Liver (tissue), 9 donors: ENCODE measurements around the gene TAGLN. TPM values are rescaled to one million over a fixed set of nuclear protein-coding genes. Genes with fewer than 3 reads are reported as not detected.

Experiments used
- DNase-seq: peaks from one replicate; pipeline ENCODE4 v3.0.0-alpha.2; 2017; ENCODE audit warnings: low spot score
- H3K27ac ChIP-seq, 2 donors: one replicate each; pipeline ENCODE4 v1.7.0; 2013; ENCODE audit warnings: inconsistent platforms in 2 of 2, low read length in 2 of 2, control low read depth in 1 of 2, low read depth in 1 of 2, mild to moderate bottlenecking in 1 of 2
- H3K27me3 ChIP-seq, 4 donors: one replicate each; pipeline versions ENCODE4 v1.6.1 to v1.7.0; 2013; ENCODE audit warnings: low read length in 3 of 4, inconsistent platforms in 1 of 4, mild to moderate bottlenecking in 1 of 4, moderate library complexity in 1 of 4; ENCODE audit not compliant: control insufficient read depth in 4 of 4, insufficient read depth in 4 of 4
- H3K36me3 ChIP-seq, 4 donors: one replicate each; pipeline versions ENCODE4 v1.6.1 to v1.7.0; 2013; ENCODE audit warnings: low read length in 3 of 4, mild to moderate bottlenecking in 3 of 4, low read depth in 1 of 4, moderate library complexity in 1 of 4; ENCODE audit not compliant: control insufficient read depth in 4 of 4, insufficient read depth in 3 of 4
- H3K4me1 ChIP-seq, 4 donors: one replicate each; pipeline versions ENCODE4 v1.6.1 to v1.7.0; 2013; ENCODE audit warnings: low read length in 3 of 4, mild to moderate bottlenecking in 3 of 4, moderate library complexity in 1 of 4; ENCODE audit not compliant: control insufficient read depth in 4 of 4, insufficient read depth in 4 of 4
- H3K4me3 ChIP-seq, 3 donors: one replicate each; pipeline versions ENCODE4 v1.6.1 to v1.7.0; 2013; ENCODE audit warnings: low read length in 3 of 3, control low read depth in 1 of 3, low read depth in 1 of 3, mild to moderate bottlenecking in 1 of 3
- H3K9ac ChIP-seq, 2 donors: one replicate each; pipeline ENCODE4 v1.7.0; 2013; ENCODE audit warnings: low read length in 2 of 2, mild to moderate bottlenecking in 2 of 2, moderate library complexity in 2 of 2, control low read depth in 1 of 2, low read depth in 1 of 2
- H3K9me3 ChIP-seq, 4 donors: one replicate each; pipeline versions ENCODE4 v1.6.1 to v1.7.0; 2013; ENCODE audit warnings: low read length in 3 of 4; ENCODE audit not compliant: control insufficient read depth in 4 of 4
- CTCF ChIP-seq: fragments of 150-350 bp; IDR thresholded peaks from 2 replicates; pipeline ENCODE4 v1.5.1; 2017; ENCODE audit warnings: improper control_type of control experiment, low read depth, low read length; ENCODE audit not compliant: missing input control
- EGR1 ChIP-seq, 2 donors: IDR thresholded peaks; 2 replicates each; pipeline ENCODE4 v1.6.1; 2016 to 2018; ENCODE audit warnings: antibody characterized with exemption in 2 of 2, low read depth in 2 of 2
- FOXA2 ChIP-seq: IDR thresholded peaks from 2 replicates; pipeline ENCODE4 v1.6.1; 2016; ENCODE audit warnings: antibody characterized with exemption
- GABPA ChIP-seq, 2 donors: IDR thresholded peaks in 1 of 2; conservative IDR thresholded peaks in 1 of 2; 2 replicates each; pipeline ENCODE4 v1.6.1; 2016; ENCODE audit warnings: antibody characterized with exemption in 2 of 2, mild to moderate bottlenecking in 1 of 2, moderate library complexity in 1 of 2
- HNF4A ChIP-seq, 2 donors: conservative IDR thresholded peaks; 2 replicates each; pipeline ENCODE4 v1.6.1; 2016; ENCODE audit warnings: antibody characterized with exemption in 2 of 2, mild to moderate bottlenecking in 2 of 2
- HNF4G ChIP-seq: IDR thresholded peaks from 2 replicates; pipeline ENCODE4 v1.6.1; 2016; ENCODE audit warnings: antibody characterized with exemption
- JUND ChIP-seq, 2 donors: IDR thresholded peaks; 2 replicates each; pipeline ENCODE4 v1.6.1; 2016; ENCODE audit warnings: antibody characterized with exemption in 2 of 2
- NR2F2 ChIP-seq: IDR thresholded peaks from 2 replicates; pipeline ENCODE4 v1.6.1; 2016; ENCODE audit warnings: antibody characterized with exemption
- RXRA ChIP-seq, 2 donors: IDR thresholded peaks; 2 replicates each; pipeline ENCODE4 v1.6.1; 2017 to 2018; ENCODE audit warnings: antibody characterized with exemption in 2 of 2, mild to moderate bottlenecking in 1 of 2
- SP1 ChIP-seq: IDR thresholded peaks from 2 replicates; pipeline ENCODE4 v1.6.1; 2018; ENCODE audit warnings: antibody characterized with exemption, mild to moderate bottlenecking
- WGBS: extraction: QIAGEN DNeasy Blood & Tissue Kit; methylation state at CpG from one replicate; pipeline ENCODE4 v1.1.7; 2013; 5-methylcytosine and 5-hydroxymethylcytosine counted together
- polyA plus RNA-seq, 2 donors: library from polyadenylated mRNA; stranded (reverse) in 1 of 2; unstranded in 1 of 2; fragments of 200-250 nt in 1 of 2; fragments of >200 nt in 1 of 2; fragmentation: Nextera tagmentation in 1 of 2; extraction: Ambion mirVana in 1 of 2; gene quantifications; one replicate each; pipeline versions ENCODE4 v1.2.1 to v1.2.3, GENCODE V29; 2013 to 2015
- total RNA-seq, 2 donors: library from RNA; depleted of rRNA; stranded (reverse); fragments of >200 nt; gene quantifications; one replicate each; pipeline ENCODE4 v1.2.3, GENCODE V29; 2014
- TF ChIP-seq, protein P1 (sequence below): IDR thresholded peaks from 2 replicates; pipeline ENCODE4 v1.6.1; 2016; ENCODE audit warnings: antibody characterized with exemption
- TF ChIP-seq, protein P2 (sequence below): IDR thresholded peaks from 2 replicates; pipeline ENCODE4 v1.6.1; 2016; ENCODE audit warnings: antibody characterized with exemption
- TF ChIP-seq, protein P3 (sequence below): IDR thresholded peaks from 2 replicates; pipeline ENCODE4 v1.6.1; 2016; ENCODE audit warnings: antibody characterized with exemption, mild to moderate bottlenecking
- TF ChIP-seq, protein P4 (sequence below): IDR thresholded peaks from 2 replicates; pipeline ENCODE4 v1.6.1; 2016; ENCODE audit warnings: antibody characterized with exemption
- donor health status: healthy.
- donor health status: healthy.
- donor health status: healthy.
- donor health status: healthy.
- donor health status: healthy.

The TAGLN gene
- total and polyA plus RNA-seq, 4 donors: 7.4 to 309 (median 96.2) TPM

- Histone ChIP-seq H3K4me1 (no peaks in the 10 kb centered on the region), H3K4me3 (no peak overlapping the region), H3K27me3 (no peaks in the 10 kb centered on the region), H3K9ac (no peak overlapping the region), H3K27ac (no peak overlapping the region), H3K36me3 (peaks cover 8 to 42% (median 30%) of the 10 kb centered on the region in 4 donors), H3K9me3 (no peaks in the 10 kb centered on the region)
- TF ChIP-seq RXRA (IDR thresholded peaks at IDR 0.05) (no peak), GABPA (IDR thresholded peaks at IDR 0.05 in 1 of 2, conservative IDR thresholded peaks at IDR 0.05 in 1 of 2) (no peak), HNF4G (no peak), SP1 (no peak), FOXA2 (no peak), EGR1 (IDR thresholded peaks at IDR 0.05; ENCODE audit: low read depth in 2 of 2) (no peak), NR2F2 (no peak), JUND (IDR thresholded peaks at IDR 0.05) (no peak), HNF4A (conservative IDR thresholded peaks at IDR 0.05) (no peak)
- TF ChIP-seq, protein P1, sequence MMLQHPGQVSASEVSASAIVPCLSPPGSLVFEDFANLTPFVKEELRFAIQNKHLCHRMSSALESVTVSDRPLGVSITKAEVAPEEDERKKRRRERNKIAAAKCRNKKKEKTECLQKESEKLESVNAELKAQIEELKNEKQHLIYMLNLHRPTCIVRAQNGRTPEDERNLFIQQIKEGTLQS: no peak
- TF ChIP-seq, protein P2, sequence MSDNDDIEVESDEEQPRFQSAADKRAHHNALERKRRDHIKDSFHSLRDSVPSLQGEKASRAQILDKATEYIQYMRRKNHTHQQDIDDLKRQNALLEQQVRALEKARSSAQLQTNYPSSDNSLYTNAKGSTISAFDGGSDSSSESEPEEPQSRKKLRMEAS: no peak
- TF ChIP-seq, protein P3, sequence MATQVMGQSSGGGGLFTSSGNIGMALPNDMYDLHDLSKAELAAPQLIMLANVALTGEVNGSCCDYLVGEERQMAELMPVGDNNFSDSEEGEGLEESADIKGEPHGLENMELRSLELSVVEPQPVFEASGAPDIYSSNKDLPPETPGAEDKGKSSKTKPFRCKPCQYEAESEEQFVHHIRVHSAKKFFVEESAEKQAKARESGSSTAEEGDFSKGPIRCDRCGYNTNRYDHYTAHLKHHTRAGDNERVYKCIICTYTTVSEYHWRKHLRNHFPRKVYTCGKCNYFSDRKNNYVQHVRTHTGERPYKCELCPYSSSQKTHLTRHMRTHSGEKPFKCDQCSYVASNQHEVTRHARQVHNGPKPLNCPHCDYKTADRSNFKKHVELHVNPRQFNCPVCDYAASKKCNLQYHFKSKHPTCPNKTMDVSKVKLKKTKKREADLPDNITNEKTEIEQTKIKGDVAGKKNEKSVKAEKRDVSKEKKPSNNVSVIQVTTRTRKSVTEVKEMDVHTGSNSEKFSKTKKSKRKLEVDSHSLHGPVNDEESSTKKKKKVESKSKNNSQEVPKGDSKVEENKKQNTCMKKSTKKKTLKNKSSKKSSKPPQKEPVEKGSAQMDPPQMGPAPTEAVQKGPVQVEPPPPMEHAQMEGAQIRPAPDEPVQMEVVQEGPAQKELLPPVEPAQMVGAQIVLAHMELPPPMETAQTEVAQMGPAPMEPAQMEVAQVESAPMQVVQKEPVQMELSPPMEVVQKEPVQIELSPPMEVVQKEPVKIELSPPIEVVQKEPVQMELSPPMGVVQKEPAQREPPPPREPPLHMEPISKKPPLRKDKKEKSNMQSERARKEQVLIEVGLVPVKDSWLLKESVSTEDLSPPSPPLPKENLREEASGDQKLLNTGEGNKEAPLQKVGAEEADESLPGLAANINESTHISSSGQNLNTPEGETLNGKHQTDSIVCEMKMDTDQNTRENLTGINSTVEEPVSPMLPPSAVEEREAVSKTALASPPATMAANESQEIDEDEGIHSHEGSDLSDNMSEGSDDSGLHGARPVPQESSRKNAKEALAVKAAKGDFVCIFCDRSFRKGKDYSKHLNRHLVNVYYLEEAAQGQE: no peak
- DNase-seq: no peak
- 93% methylated on average over 4 of the region's 4 CpGs for WGBS
Observed at GRCh38 chr11:117249571-117249970, 50.4 kb downstream of the TAGLN start.

DNA sequence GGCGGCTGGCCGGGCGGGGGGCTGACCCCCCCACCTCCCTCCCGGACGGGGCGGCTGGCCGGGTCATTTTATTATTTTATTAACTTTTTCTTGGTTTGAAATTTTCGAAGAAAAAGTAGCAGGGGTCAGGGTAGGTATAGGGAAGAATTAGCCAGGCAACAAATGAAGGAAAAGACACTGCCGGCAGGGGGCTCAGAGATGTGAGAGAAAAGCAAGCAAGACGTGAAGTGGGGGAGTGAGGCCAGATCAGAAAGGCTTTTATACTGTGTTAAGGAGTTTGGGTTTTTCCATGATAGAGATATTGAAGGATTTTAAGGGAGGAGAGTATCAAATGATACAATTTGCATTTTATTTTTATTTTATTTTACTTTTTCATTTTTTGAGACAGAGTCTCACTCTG is 52.3 kb downstream of the TAGLN start:
- H3K36me3 ChIP-seq: peaks cover 5 to 29% (median 23%) of the 10 kb centered on the region in 4 donors
- TF ChIP-seq, protein P4, sequence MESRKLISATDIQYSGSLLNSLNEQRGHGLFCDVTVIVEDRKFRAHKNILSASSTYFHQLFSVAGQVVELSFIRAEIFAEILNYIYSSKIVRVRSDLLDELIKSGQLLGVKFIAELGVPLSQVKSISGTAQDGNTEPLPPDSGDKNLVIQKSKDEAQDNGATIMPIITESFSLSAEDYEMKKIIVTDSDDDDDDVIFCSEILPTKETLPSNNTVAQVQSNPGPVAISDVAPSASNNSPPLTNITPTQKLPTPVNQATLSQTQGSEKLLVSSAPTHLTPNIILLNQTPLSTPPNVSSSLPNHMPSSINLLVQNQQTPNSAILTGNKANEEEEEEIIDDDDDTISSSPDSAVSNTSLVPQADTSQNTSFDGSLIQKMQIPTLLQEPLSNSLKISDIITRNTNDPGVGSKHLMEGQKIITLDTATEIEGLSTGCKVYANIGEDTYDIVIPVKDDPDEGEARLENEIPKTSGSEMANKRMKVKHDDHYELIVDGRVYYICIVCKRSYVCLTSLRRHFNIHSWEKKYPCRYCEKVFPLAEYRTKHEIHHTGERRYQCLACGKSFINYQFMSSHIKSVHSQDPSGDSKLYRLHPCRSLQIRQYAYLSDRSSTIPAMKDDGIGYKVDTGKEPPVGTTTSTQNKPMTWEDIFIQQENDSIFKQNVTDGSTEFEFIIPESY: no peak
- TF ChIP-seq EGR1 (IDR thresholded peaks at IDR 0.05; ENCODE audit: low read depth in 2 of 2) (no peak), HNF4G (no peak), CTCF (no peak), HNF4A (conservative IDR thresholded peaks at IDR 0.05) (no peak), GABPA (IDR thresholded peaks at IDR 0.05 in 1 of 2, conservative IDR thresholded peaks at IDR 0.05 in 1 of 2) (no peak), FOXA2 (no peak)
- TF ChIP-seq, protein P2: no peak
- TF ChIP-seq, protein P3: no peak
- WGBS: 97% methylated on average over 10 of the region's 10 CpGs
- H3K4me3 ChIP-seq: no peak overlapping the region
- no peaks in the 10 kb centered on the region for H3K4me1 ChIP-seq
- no peaks in the 10 kb centered on the region for H3K27me3 ChIP-seq
- no peak overlapping the region for H3K9ac ChIP-seq
- H3K27ac ChIP-seq: no peak overlapping the region
- H3K9me3 ChIP-seq: no peaks in the 10 kb centered on the region
- DNase-seq: no peak
